A549 (cell line): Measurements from ENCODE around the gene FAM72D.
"Not testable (repeated sequence)": the region's sequence is repeated elsewhere in the genome, so short reads cannot be mapped to it uniquely, and the experiment has no call there.

Source experiments
- CEBPB ChIP-seq, 2 experiments: fragments of >200 bp in 1 of 2; sonication (Bioruptor Twin) in 1 of 2; formaldehyde crosslinking in 1 of 2; IDR thresholded peaks; 2 replicates each; pipeline ENCODE4 v1.6.1; 2012 to 2016
- CHD4 ChIP-seq: fragments of 200-600 bp; sonication (generic); IDR thresholded peaks from 2 replicates; pipeline ENCODE4 v1.6.1; 2016; ENCODE audit warnings: antibody characterized with exemption, mild to moderate bottlenecking, borderline replicate concordance
- CTCF ChIP-seq: fragments of >200 bp; sonication (Bioruptor Twin); formaldehyde crosslinking; IDR thresholded peaks from 3 replicates; pipeline ENCODE4 v1.5.1; 2016
- ELK1 ChIP-seq: fragments of 150-350 bp; IDR thresholded peaks from 2 replicates; pipeline ENCODE4 v1.6.1; 2014; ENCODE audit warnings: low read depth, mild to moderate bottlenecking, low read length
- JUNB ChIP-seq: fragments of >200 bp; sonication (Bioruptor Twin); formaldehyde crosslinking; IDR thresholded peaks from 2 replicates; pipeline ENCODE4 v1.6.1; 2016
- MAX ChIP-seq: IDR thresholded peaks from 2 replicates; pipeline ENCODE4 v1.6.1; 2012
- POLR2A ChIP-seq: IDR thresholded peaks from 2 replicates; pipeline ENCODE4 v1.6.1; 2012; ENCODE audit warnings: mild to moderate bottlenecking, low read length
- ZNF302 ChIP-seq: fragments of 250-450 bp; sonication (Bioruptor Pico); IDR thresholded peaks from 2 replicates; pipeline ENCODE4 v1.9.0; 2021; ENCODE audit warnings: inconsistent platforms, mild to moderate bottlenecking, moderate library complexity
- TF ChIP-seq, protein P1 (sequence below): fragments of 250-450 bp; sonication (Bioruptor Pico); IDR thresholded peaks from 2 replicates; pipeline ENCODE4 v1.5.0; 2020; ENCODE audit warnings: low read depth, mild to moderate bottlenecking, moderate library complexity

DNA sequence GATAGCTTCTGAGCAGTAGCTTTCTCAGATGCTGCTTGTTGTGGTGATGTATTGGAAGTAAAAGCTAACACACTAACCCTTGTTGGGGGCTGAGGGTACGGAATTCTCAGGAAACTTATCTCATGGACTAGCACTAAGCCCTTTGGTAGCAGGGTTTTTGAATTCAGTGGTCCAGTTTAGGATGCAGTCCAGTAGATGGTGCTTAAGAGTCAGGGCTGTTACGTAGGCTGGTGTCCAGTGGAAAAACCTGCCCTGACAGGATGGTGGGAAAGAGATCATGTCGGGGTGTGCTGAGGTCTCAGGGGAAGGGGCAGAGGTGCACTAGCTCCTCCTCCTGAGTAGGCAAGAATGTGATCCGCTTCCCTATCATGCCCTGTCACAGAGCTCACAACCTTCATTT is 59.6 kb downstream of the FAM72D start:
- not testable (repeated sequence) for TF ChIP-seq ELK1; CTCF; CHD4; ZNF302 (CRISPR knock-in tag); JUNB; POLR2A; CEBPB (IDR thresholded peaks at IDR 0.05); MAX
- TF ChIP-seq, protein P1, sequence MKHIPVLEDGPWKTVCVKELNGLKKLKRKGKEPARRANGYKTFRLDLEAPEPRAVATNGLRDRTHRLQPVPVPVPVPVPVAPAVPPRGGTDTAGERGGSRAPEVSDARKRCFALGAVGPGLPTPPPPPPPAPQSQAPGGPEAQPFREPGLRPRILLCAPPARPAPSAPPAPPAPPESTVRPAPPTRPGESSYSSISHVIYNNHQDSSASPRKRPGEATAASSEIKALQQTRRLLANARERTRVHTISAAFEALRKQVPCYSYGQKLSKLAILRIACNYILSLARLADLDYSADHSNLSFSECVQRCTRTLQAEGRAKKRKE (CRISPR knock-in tag), result not testable (repeated sequence)
